HG03575 (cell line): ENCODE data around the gene EYA2.

Experiments
- ATAC-seq: cut with Tn5 transposase; IDR thresholded peaks from one replicate; pipeline ENCODE4 v1.9.1; 2021; ENCODE audit not compliant: unreplicated experiment, insufficient number of reproducible peaks, low FRiP score; ENCODE audit errors: extremely low read depth

EYA2 gene

DNA sequence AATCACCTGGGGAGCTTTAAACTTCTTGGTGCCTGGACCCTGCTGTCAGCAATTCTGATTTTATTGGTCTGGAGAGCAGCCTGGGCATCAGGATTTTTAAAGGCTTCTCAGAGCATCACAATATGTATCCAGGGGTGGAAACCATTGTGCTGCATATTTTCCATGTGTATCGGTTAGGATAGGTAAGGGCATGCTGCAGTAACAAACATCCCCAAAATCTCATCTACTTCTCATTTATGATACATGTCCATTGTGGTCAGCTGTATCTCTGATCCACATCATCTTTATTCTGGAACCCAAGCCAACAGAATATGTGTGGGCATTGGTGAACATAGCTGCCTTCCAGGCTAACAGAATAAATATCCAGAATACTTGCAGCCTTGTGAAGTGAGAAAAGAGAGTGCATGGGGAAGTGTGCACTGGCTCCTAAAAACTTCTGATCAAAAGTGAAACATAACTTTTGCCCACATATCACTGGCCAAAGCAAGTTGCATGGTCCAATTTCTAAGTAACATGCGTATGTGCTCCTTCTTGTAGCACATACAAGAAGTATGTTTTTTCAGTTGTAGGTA, 246.8 kb downstream of the EYA2 start:
- ATAC-seq: no peak

DNA sequence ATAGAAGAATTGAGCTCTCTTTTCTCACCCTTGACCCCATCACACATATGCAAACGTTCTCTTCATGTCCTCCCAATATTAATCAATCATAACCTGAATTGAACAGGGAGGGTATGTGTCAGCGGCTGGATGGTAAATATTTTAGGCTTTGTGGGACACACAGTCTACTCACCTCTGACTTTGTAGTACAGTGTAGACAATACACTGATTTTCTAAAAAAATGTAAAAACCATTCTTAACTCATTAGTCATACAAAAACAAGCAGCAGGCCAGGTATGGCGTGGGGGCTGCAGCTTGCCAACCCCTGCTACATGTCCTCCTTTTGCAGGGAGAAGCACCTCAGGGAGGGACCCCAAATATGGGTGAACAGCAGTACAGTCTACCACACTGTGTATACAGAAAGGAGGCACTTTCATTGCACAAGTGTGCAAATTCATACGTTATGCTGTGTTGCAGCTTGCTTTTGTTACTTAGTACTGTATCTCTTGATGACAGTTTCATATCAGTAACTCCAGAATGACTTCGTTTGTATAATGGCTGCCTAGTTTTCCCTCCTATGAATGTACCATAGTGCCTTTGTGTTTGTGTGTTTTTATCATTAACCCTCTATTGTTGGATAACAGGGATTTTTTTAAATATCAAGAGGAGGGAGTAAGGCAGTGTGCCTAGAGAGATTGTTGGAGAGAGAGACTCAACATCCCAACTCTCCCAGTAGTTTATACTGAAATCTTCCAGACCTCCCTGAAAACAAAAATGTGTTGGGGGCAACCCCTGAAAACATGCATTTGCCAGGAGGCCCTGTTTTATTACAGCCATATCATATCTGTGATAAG, 247.5 kb downstream of the EYA2 start:
- ATAC-seq: no peak

DNA sequence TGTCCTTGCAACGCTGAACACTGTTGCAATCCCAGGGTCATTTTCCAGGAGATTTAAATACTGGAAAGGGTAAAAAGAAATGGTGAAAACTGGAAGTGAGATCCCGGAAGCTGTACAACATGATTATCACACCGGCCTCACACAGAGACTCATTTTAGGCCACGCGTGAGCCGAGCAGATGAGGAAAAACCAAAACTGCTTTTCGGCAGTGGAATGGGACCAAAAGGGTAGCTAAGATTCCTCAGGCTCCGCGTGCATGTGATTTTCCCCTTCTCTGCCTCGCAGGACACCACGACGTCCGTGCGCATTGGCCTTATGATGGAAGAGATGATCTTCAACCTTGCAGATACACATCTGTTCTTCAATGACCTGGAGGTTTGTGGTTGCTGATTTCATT, 248.1 kb downstream of the EYA2 start:
- no peak for ATAC-seq

DNA sequence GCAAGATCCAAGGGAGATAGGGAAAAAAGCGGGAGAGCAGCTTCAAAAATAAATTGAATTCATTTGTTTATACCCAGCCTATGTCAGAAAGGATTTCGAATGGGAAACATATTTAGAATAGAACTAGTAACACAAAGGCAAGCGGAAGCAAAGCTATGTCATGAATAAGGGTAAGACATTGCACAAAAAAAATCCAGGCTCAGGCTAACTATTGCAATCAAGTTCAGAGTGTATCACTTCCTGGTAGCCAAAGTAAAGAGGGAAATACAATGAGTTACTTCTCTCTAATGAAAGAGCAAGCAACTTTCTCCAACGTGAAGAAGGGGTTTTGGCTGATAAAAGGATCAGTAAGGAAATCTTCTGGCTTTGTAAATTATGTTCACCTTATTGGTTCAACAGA, 249.0 kb downstream of the EYA2 start:
- ATAC-seq: no peak

DNA sequence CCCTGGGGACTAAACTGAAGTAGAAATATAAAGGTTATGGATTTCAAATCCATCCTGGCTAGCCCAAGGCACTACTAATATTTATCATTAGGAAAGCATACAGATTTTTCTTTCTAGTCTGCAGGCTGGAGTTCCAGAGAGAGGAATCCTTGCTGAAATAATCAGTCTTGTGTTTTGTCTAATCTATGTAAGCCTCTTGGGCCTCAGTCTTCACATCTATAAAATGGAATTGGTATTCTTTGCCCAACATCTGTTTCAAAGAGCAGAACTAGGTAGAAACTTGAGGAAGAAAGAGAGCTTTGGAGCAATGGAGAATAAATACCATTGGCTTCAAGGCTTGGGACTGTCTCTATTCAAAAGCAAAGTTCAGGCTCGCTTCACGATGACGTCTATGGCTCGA, 249.8 kb downstream of the EYA2 start:
- ATAC-seq: no peak

DNA sequence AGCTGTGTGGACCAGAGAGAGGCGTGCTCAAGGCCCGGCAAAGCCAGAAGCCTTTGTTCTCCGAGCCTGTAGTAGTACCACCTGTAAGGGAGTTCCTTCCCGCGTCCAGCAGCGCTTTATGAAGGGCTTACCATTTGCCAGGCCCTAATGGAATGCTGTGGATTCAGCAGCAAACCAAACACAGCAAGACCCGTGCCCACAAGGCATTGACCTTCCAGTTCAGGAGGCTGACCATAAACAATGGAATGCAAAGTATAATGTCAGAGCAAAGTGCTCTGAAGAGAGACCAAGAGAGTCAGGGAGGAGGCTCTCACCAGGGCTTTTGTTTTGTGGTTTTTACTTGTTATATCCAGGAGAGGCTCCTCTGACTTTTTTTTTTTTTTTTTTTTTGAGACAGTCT, 252.0 kb downstream of the EYA2 start:
- ATAC-seq: no peak

DNA sequence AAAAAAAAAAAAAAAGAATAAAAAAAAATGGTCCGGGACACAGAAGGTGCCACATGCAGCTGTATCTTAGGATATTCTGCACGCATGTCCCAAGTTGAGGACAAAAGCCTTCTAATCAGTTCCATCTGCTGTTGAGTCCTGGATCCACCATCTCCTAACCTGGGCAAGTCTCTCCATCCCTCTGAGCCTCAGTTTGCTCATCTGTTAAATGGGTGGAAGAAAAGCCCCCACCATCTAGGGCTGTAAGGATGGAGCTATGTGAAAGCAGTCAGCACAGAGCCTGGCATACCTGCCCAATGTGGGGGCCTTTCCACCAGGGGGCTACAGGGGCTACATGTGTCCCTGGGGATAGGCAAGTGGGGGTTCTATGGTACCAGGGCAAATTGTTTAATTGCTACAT, 253.4 kb downstream of the EYA2 start:
- no peak for ATAC-seq

DNA sequence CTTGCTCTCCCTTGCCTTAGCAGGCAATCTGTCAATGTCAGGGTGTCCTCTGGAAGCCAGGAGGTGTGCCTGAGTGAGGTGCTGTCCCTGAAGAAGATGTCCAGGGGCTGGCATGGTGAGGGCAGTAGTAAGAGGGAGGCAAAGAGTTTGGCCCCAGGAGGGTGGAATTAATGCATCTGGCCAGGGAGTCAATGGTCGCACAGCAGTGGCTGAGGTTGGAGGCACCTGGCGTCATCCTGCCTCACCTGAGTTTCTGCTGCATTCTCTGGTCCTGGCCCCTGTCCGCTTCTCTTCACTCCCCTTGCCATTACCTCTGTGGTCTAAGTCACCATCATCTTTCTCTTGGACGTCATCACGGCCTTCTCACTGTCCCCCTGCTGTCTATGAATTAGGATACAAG, 255.3 kb downstream of the EYA2 start:
- no peak for ATAC-seq

DNA sequence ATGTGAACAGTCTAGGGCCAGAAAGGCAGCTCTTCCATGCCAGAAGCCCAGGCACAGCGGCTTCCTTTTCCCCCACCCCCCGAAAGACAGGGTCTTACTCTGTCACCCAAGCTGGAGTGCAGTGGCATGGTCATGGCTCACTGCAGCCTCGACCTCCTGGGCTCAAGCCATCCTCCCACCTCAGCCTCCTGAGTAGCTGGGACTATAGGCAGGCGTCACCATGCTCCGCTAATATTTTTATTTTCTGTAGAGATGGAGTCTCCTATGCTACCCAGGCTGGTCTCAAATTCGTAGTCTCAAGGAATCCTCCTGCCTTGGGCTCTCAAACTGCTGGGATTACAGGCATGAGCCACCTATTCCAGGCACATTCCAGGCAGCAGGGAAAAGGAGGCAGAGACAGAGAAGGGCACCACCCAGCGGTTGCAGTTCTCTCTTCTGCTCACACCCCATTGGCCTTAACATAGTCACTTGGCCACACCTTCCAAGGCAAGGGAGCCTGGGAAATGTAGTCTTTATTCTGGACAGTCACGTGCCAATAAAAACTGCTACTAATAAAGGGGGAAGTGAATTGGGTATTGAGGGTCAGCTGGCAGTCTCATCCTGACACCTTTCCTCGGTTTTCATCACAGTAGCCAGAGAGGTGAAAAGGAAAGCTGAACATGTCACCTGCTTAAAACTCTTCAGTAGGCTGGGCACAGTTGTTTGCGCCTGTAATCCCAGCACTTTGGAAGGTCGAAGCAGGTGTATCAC, 255.9 kb downstream of the EYA2 start:
- no peak for ATAC-seq

DNA sequence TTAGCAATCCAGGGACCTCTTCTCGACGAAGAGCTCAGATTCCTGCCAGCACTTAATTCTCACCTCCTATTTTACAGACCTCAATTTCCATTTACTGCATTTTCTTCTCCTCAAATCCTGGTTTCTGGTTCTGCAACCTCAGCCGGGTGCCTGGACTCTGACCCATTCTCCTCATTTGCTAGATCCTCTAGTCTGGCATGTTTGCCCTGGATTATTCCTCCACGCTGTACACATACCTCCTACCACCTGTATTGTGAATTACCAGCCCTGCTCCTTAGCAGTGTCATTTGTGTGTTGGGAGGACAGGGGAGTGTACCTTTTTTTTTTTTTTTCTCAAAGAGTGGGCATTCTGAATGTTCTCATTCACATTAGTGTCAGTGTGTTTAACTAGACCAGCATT, 257.4 kb downstream of the EYA2 start:
- ATAC-seq: no peak

DNA sequence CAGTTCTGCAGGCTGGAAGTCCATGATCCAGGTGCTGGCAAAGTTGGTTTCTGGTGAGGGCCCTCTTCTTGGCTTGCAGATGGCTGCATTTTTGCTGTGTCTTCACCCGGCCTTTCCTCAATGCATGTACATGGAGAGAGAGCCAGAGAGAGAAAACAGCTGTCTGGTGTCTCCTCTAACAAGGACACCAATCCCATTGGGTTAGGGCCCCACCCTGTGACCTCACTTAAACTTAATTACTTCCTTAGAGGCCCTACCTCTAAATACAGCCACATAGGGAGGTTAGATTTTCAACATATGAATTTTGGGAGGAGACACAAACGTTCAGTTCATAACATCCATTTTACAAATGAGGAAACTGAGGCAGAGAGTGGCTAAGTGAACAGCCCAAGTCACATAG, 259.4 kb downstream of the EYA2 start:
- no peak for ATAC-seq

DNA sequence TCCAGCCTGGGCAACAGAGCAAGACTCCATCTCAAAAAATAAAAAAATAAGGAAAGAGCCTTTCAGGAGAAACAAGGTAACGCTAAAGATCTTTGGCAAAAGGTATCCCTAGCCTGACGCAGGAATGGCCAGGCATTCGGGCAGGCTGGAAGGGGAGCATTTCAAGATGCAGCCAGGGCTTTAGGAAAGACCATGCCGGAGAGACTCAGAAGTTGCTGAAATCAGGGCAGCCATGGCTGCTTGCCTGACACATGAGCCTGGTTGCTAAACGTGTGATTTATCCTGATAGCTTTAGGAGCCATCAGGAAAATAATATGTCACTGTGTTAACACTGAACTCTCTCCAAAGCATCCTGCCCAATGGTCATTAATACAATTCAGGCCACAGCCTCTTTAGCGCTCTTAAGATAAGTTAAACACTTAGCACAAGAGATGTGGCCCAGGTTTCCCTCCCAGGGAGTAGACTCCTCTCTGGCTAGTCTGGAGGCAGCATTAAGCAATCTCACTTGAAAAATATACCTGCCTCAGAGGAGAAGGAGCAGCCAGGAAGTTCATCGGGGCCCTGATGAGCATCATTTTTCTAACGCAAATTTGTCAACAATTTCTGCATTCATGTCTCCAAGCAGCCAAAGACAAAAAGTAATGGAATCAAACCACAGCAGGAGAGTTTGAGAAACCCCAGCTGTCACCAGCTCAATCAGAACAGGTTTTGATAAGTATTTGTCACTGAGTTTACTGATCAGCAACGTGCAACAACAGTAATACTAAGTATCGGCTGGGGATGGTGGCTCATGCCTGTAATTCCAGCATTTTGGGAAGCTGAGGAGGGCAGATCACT, 261.9 kb downstream of the EYA2 start:
- no peak for ATAC-seq

DNA sequence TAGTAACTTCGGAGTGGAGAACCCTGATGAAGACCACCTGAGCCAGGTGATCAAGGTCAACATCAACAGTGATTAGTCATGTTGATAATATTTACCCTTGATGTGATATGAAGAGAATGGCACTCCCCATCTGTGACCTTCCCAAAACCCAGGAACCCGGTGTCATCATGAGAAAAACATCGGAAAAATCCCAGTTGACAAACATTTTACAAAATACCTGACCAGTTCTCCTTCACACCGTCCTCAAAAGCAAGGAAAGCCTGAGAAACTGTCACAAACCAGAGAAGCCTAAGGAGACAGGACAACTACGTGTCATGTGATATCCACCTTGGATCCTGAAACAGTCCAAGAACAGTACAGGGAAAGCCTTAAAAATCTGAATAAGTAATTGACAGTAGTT, 264.5 kb downstream of the EYA2 start:
- no peak for ATAC-seq

DNA sequence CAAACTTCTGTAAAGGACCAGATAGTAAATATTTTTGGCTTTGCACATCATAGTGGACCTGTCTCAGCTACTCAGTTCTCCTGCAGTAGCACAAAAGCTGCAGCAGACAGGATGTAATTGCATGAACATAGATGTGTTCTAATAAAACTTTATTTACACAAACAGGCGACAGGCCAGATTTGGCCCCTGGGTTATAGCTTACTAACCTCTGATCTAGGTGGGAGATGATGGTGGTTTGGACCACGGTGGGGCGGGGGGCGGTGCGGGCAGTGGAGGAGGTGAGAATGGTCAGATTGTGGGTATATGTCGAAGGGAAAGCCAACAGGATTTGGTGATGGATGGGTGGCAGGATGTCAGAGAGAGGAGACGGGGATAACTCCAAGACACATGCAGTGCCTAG, 265.6 kb downstream of the EYA2 start:
- no peak for ATAC-seq

DNA sequence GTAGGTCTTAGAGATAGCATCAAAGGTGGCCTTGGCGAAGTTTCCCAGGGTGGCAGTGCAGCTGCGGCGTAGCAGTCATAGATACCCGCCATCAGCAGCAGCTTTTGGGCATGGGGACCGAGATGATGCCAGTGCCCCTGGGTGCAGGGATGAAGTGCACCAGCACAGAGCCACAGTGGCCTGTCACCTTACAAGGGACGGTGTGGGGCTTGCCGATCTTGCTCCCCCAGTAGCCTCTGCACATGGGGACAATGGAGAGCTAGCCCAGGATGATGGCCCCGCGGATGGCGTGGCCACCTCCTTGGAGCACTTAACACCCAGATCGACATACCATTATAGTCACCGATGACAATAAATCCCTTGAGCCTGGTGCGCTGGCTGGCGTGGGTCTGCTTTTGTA, 266.3 kb downstream of the EYA2 start:
- no peak for ATAC-seq

DNA sequence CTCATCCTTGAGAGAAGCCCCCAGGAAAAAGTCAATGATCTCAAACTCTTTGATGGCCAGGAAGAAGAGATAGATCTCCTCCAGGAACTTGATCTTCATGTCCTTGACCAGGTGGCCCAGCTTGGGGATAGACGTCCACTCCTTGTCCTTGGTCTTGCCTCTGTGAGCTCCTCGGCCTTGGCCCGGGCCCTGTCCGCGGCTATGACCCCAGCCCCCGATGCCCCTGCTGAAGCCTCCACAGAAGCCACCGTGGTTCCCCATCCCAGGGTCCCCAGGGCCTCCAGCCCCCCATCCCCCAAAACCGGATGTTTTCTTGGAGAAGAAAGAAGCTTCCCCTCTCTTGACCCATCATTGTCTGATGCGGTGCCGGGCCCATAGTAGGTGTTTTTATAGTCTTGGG, 266.8 kb downstream of the EYA2 start:
- no peak for ATAC-seq

DNA sequence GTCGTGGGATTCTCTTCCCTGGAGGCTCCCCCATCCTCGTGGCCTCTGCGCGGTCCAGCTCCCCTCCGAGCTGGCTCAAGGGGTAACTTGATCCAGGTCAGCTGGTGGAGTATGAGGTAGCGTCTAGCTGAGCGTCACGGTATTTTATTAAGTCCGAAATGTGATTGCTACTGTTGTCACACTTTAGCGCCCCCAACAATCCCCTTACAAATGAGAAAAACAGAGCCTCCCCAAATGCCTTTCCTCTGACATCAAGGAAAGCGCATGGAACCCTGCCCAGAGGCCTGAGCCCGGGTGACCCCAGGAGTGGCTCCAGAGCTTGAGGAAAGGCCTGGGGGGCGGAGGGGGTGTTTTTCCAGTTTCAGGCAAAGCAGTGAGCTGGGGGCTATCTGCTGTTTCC, 269.5 kb downstream of the EYA2 start:
- ATAC-seq: no peak

DNA sequence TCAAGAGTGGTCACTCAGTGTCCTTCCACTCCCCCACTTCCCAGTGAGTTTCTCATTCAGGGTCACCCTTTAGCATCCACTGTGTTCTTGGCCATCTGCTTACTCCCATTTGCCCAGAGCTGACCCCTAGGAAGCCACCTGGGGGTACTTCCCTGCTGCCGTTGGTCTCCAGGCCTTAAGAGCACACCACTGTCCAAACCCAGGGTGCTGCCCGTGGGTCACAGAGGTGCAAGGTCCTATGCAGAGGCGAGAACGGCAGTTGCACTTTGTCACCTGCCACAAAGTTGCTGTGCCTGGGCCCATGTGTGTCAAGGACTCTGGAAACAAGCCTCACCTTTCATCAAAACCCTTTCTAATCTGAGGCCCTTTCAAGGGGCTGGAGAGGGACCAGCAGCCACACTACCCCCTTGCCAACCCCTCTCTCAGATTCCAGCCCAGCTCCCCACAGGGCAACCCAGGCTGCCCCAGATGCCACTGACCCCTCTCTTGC, 270.8 kb downstream of the EYA2 start:
- ATAC-seq: no peak

DNA sequence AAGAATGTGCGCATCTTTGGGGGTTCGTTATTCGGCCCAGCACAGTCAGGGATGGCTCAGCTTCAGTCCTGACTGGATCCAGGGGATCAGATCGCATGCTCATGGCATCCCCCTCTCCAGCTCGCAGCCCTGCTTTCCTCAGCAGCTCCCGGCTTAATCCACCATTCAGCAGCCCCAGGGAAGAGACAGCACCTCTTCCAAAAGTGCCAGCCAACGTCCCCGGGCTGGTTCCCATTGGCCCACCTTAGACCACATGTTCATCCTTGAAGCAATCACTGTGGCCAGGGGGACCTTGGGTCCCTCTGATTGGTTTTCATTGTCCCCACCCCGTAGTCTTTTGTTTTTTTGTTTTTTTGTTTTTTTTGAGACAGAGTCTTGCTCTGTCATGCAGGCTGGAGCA, 273.2 kb downstream of the EYA2 start:
- ATAC-seq: no peak
